Stimulated activated CD4-positive, alpha-beta T cell treated with anti-CD3 and anti-CD28 coated beads, Interleukin-4, amount 100 ng/mL, for 24 hours (primary cell): Measurements from ENCODE around the gene MVB12B.

ENCODE experiments used
- DNase-seq: peaks from one replicate; pipeline ENCODE4 v3.0.0-alpha.2; 2020

Gene MVB12B

GRCh38 chr9:126435626-126436025 lies 109.0 kb downstream of the MVB12B start:
- no peak for DNase-seq

GRCh38 chr9:126436545-126437267 lies 110.1 kb downstream of the MVB12B start:
- no peak for DNase-seq

- no peak for DNase-seq
These were observed 110.6 kb downstream of the MVB12B start for GRCh38 chr9:126437268-126437666.

GRCh38 chr9:126437701-126438100 lies 111.1 kb downstream of the MVB12B start:
- DNase-seq, result no peak

- no peak for DNase-seq
These were observed 112.2 kb downstream of the MVB12B start for GRCh38 chr9:126438741-126439401.

GRCh38 chr9:126439402-126439765 lies 112.8 kb downstream of the MVB12B start:
- DNase-seq, result no peak

GRCh38 chr9:126439883-126440653 lies 113.4 kb downstream of the MVB12B start:
- no peak for DNase-seq

GRCh38 chr9:126440940-126441339 lies 114.3 kb downstream of the MVB12B start:
- no peak for DNase-seq

GRCh38 chr9:126442636-126443035 lies 116.0 kb downstream of the MVB12B start:
- no peak for DNase-seq

- DNase-seq, result no peak
These were observed 116.5 kb downstream of the MVB12B start for GRCh38 chr9:126443144-126443543.

- no peak for DNase-seq
These were observed 121.5 kb downstream of the MVB12B start for GRCh38 chr9:126448136-126448535.

GRCh38 chr9:126448865-126449577 lies 122.4 kb downstream of the MVB12B start:
- DNase-seq, result no peak

GRCh38 chr9:126449725-126450667 lies 123.4 kb downstream of the MVB12B start:
- no peak for DNase-seq

- no peak for DNase-seq
These were observed 124.1 kb downstream of the MVB12B start for GRCh38 chr9:126450668-126451205.

- no peak for DNase-seq
These were observed 124.8 kb downstream of the MVB12B start for GRCh38 chr9:126451316-126451885.

GRCh38 chr9:126452106-126452505 lies 125.5 kb downstream of the MVB12B start:
- DNase-seq, result no peak

GRCh38 chr9:126453156-126453963 lies 126.7 kb downstream of the MVB12B start:
- DNase-seq, result no peak

- no peak for DNase-seq
These were observed 127.6 kb downstream of the MVB12B start for GRCh38 chr9:126454215-126454614.

GRCh38 chr9:126454795-126455194 lies 128.2 kb downstream of the MVB12B start:
- DNase-seq, result no peak

GRCh38 chr9:126456441-126457174 lies 130.0 kb downstream of the MVB12B start:
- DNase-seq, result no peak
